GM18951 (cell line): ENCODE measurements around the gene RRP1.

ENCODE experiments used
- POLR2A ChIP-seq: IDR thresholded peaks from 4 replicates; pipeline ENCODE4 v1.6.1; 2011; ENCODE audit warnings: mild to moderate bottlenecking; ENCODE audit not compliant: insufficient read length, insufficient read depth; ENCODE audit errors: extremely low read depth
- in situ Hi-C: fragments of 300-500 bp; cut with MboI; formaldehyde crosslinking; loops from one replicate; pipeline ENCODE4 v1.12.0; 2022; ENCODE audit warnings: low sequenced_read_pairs, mixed read lengths, inconsistent platforms; ENCODE audit not compliant: unreplicated experiment

The RRP1 gene

GRCh38 chr21:43806017-43806710, 16.8 kb downstream of the RRP1 start:
- in situ Hi-C loops: no loop called here

GRCh38 chr21:43808367-43808766, 19.0 kb downstream of the RRP1 start:
- no peak for TF ChIP-seq POLR2A
- in situ Hi-C loops: no loop called here

More at GRCh38 chr21:43806017-43806710, 16.8 kb downstream of the RRP1 start:
- TF ChIP-seq POLR2A: no peak

GRCh38 chr21:43808832-43809251, 19.5 kb downstream of the RRP1 start:
- in situ Hi-C loops: no loop called here
- no peak for TF ChIP-seq POLR2A

DNA sequence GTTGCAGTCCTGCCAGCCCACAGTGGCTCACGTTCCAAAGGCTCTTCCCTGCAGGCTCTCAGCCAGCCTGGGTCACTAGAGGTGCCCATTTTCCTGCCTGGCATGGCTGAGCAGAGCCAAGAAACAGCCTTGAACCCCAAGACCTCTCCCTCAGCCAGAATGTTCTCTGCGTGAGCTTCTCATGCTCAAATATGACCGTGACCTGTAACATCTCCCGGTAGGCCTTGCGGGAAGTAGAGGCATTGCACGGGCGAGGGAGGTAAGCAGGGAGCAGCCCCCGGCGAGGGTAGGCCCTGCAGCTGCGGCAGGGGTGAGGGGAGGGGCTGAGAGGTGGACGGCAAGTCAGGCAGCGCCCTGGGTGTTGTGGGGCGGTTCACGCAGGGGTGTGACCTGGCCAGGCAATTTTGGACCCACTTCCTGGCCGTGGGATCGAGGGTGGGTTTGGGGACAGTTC, 20.0 kb downstream of the RRP1 start:
- in situ Hi-C loops: no loop called here
- no peak for TF ChIP-seq POLR2A

DNA sequence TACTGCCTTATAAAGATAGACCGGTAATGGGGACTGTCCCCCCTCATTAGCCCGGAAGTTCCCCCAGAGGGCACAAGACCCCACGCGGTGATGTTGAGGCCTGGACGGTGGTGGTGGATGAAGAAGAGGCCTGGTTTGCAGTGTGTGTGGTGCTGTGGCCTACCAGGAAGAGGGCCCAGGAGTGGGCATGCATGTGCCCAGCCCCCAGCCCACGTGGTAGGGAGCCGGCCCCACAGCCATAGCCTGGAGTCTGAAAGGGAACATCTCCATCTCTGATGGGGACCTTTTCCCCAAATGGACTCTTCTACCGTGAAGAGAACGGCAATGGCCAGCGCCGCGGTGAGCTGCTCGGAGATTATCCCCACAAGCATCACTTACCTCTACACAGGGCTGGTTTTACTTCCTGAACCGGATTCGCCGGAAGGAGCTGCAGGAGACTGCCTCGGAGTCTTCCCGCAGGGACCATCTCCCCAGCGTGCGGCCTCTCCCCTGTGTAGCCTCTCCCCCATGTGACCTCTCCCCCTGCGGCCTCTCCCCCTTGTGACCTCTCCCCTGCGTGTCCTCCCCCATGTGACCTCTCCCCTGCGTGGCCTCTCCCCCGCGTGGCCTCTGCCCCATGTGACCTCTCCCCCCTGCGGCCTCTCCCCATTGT, 20.6 kb downstream of the RRP1 start:
- in situ Hi-C loops: no loop called here

GRCh38 chr21:43810505-43811261, 21.3 kb downstream of the RRP1 start:
- TF ChIP-seq POLR2A: peak; percentile 29
- in situ Hi-C loops: no loop called here

More for the DNA sequence above, 20.6 kb downstream of the RRP1 start:
- no peak for TF ChIP-seq POLR2A

DNA sequence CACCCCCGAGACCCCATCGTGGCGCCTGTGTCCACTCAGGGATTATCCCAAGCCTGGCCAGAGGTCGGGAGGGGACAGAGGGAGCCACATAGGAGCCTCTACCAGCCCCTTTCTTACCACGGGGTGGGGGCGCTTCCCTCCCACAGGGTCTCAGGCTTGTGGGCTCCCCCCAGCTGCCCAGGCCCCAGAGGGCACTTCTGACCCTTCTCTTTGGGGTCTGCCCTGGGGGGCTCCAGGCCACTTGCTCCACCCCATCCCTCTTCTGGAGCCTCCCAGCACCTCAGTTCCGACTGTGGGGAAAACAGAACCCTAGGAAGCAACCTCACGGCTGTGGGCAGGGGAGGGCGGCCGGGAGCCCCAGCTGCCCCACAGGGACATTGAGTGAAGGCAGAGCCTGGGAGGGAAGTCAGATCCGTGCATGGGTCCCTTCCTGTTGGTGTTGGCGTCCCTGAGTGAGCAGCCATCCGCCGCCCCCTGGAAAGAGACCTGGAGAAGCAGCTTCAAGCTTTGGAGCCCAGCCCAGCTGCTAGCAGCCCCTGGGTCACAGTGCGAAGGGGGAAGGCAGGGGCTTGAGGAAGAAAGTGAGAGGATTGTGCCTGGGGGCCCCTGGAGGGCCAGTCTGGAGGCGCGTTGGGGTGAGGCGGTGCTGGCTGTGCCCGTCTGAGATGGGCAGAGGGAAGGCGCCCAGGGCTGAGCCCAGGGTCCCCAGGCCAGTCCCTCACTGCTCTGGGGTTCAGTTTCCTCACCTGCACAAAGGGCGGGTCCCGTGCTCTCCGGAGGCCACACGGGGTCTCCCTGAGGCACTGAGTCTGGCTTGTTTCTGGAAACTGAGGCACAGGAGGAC, 22.1 kb downstream of the RRP1 start:
- in situ Hi-C loops: no loop called here
- TF ChIP-seq POLR2A: no peak

DNA sequence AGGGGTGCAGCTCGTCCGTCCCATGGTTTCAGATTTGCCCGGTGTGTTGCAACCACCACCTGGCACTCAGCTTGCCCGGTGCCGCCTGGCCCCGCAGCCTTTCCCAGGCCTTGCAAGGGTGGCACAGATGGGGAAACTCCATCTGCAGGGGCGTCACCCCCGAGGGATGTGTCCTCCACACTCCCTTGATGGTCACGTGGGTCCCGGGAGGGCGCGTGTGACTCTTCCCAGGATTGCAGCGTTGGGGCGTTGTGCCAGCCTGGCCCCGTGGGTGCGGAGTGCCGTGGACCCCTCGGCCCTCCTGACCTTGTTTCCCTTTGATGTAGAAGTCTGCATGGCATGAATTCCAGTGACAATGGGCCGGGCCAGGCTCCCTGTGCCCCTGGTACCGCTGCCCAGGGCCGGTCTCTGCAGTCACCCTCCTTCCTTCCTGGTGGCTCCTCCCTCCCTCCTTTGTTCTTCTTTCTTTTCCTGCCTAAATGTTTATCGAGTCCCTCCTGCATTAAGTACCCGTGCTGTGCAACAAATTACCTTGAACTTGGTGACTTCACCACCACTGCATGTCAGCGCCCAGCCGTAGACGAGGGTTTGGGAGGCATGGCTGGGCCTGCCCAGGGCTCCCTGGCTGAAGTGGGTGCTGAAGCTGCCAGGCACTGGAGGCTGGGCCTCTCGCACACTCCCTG, 22.9 kb downstream of the RRP1 start:
- in situ Hi-C loops: no loop called here
- TF ChIP-seq POLR2A: no peak

DNA sequence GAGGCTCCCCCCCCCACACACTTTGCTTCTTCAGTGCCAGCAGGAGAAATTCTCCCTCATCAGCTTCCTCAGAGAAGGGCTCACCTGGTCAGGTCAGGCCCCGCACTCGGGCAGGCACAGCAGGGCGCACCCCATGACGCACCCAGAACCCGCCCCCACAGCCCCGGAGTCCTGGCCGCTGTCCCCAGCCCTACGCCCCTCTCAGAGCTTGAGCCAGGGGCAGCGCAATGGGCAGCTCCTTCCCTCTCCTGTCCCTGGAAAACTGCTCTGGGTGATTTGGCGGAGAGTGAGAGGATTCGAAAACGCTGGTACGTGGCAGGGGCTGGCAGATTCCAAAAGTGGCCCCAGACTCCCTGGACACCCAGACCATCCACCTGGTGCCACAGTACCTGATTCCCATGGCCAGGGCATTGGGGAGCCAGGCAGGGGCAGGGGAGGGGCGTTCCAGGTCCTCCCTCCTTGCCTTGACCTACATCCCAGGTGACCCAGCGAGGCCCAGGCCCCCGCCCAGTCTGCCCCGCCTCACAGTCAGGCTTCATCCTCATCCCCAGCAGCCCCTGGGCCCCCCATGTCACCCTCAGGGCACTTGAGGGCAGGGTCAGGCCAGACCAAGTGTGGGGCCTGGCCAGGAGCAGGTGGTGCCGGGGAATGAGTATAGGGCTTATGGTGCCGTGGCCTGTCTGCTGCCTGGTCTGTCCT, 23.7 kb downstream of the RRP1 start:
- in situ Hi-C loops: no loop called here
- TF ChIP-seq POLR2A: no peak

DNA sequence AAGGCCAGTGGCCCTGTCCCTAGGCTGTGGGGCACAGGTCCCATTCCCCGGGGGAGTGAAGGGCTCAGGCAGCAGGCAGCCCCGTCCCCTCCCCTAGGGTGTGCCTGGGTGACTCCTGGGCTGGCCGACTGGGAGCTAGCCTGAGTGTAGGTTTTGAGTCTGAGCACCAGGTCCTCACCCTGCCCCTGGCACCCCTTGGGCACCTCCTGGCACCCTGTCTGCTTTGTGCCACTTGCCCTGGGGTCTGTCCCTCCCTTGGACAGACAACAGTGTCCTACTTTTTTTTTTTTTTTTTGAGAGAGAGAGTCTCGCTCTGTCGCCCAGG, 24.2 kb downstream of the RRP1 start:
- in situ Hi-C loops: no loop called here
- no peak for TF ChIP-seq POLR2A

- TF ChIP-seq POLR2A: no peak
- in situ Hi-C loops: no loop called here
These were observed 25.1 kb downstream of the RRP1 start for GRCh38 chr21:43814215-43815106.

DNA sequence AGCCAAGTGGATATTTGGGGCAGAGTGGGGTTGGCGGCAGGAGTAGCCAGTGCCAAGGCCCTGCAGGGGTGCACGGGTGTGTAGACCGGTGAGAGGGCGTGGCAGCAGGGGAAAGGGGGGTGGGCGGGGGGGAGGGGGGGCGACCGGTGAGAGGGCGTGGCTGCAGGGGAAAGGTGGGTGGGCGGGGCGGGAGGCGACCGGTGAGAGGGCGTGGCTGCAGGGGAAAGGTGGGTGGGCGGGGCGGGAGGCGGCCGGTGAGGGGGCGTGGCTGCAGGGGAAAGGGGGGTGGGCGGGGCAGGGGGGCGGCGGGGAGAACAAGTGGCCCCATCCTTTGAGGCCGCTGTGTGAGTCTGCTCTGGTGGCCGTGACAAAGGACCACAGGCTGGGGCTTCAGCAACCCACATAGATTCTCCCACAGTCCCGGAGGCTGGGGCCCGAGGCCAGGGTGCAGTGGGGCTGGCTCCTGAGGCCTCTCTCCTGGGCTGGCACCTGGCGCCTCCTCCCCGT, 25.8 kb downstream of the RRP1 start:
- no peak for TF ChIP-seq POLR2A
- in situ Hi-C loops: no loop called here
